Measurements from ENCODE around the gene HRH3.

Gene HRH3

GRCh38 chr20:62191781-62192559 is 28.1 kb downstream of the HRH3 start (continued):
- TF ChIP-seq ZNF16 (tag by site-specific recombination; IDR thresholded peaks at IDR 0.05; ENCODE audit: low read depth) (no peak), ZIC2 (tag by site-specific recombination; IDR thresholded peaks at IDR 0.05) (no peak), ZNF561 (tag by site-specific recombination; IDR thresholded peaks at IDR 0.05; ENCODE audit: borderline replicate concordance) (no peak), ZBTB6 (tag by site-specific recombination; IDR thresholded peaks at IDR 0.05) (no peak)

GRCh38 chr20:62190639-62191411 is 29.3 kb downstream of the HRH3 start:
- H3K4me1 ChIP-seq (ENCODE audit: control insufficient read depth, insufficient read depth, low read length) = no peaks in the 10 kb centered on the region
- ChIA-PET POLR2A (interaction anchor here (0.6 kb wide), 1 partner anchor 24 kb away, joined by 6 read pairs; no protein-coding TSS in a partner anchor), CTCF (no interaction called here)
- H3K36me3 ChIP-seq (ENCODE audit: control insufficient read depth in 2 of 2, insufficient read depth in 1 of 2, low read length in 2 of 2) = peaks cover 19 to 51% of the 10 kb centered on the region in 2 experiments
- no peak for TF ChIP-seq ZNF791 (tag by site-specific recombination; IDR thresholded peaks at IDR 0.05)
- no peak for TF ChIP-seq KLF9 (tag by site-specific recombination; IDR thresholded peaks at IDR 0.05; ENCODE audit: low read depth)
- no peak for TF ChIP-seq ZNF707 (tag by site-specific recombination; IDR thresholded peaks at IDR 0.05)
- no peak for TF ChIP-seq ZNF530 (tag by site-specific recombination; IDR thresholded peaks at IDR 0.05; ENCODE audit: low read depth)
- no peak for TF ChIP-seq ZNF776 (tag by site-specific recombination; IDR thresholded peaks at IDR 0.05; ENCODE audit: borderline replicate concordance)
- no peak for TF ChIP-seq ZNF555 (tag by site-specific recombination; conservative IDR thresholded peaks at IDR 0.05)
- TF ChIP-seq ZNF561 (tag by site-specific recombination; IDR thresholded peaks at IDR 0.05; ENCODE audit: borderline replicate concordance) = no peak
- no peak for TF ChIP-seq ZNF24 (tag by site-specific recombination; IDR thresholded peaks at IDR 0.05)
- TF ChIP-seq ZNF121 (tag by site-specific recombination; IDR thresholded peaks at IDR 0.05) = no peak
- no peak for TF ChIP-seq ZNF560 (tag by site-specific recombination; IDR thresholded peaks at IDR 0.05; ENCODE audit: borderline replicate concordance)
- TF ChIP-seq ZNF596 (tag by site-specific recombination; IDR thresholded peaks at IDR 0.05) = no peak
- TF ChIP-seq ZNF169 (tag by site-specific recombination; IDR thresholded peaks at IDR 0.05) = no peak
- TF ChIP-seq ZBTB6 (tag by site-specific recombination; IDR thresholded peaks at IDR 0.05) = no peak
- TF ChIP-seq ZNF544 (tag by site-specific recombination; IDR thresholded peaks at IDR 0.05) = no peak
- TF ChIP-seq ZNF549 (tag by site-specific recombination; IDR thresholded peaks at IDR 0.05) = no peak
- no peak for TF ChIP-seq ZNF514 (tag by site-specific recombination; IDR thresholded peaks at IDR 0.05)
- no peak for TF ChIP-seq ZNF488 (tag by site-specific recombination; IDR thresholded peaks at IDR 0.05)
- TF ChIP-seq ZNF837 (tag by site-specific recombination; IDR thresholded peaks at IDR 0.05) = no peak
- no peak overlapping the region for H3K27ac ChIP-seq (ENCODE audit: extremely low read depth, low read depth, low read length)
- H3K4me3 ChIP-seq (ENCODE audit: low read depth, low read length) = no peak overlapping the region
- no peaks in the 10 kb centered on the region for H3K9me3 ChIP-seq (ENCODE audit: control insufficient read depth, insufficient read depth, low read depth, low read length)

Measured in HEK293 (cell line).